Glutamatergic neuron (in vitro differentiated cells): ENCODE results near the gene PRKCE. TPM values are rescaled to one million over a fixed set of nuclear protein-coding genes. Genes with fewer than 3 reads are reported as not detected.

Experiments used
- DNase-seq: peaks from one replicate; pipeline ENCODE4 v3.0.0; 2022
- H3K27ac Mint-ChIP-seq: one replicate; pipeline ENCODE4 v1.8.0; 2020; ENCODE audit warnings: mild to moderate bottlenecking, mixed read lengths, inconsistent platforms; ENCODE audit not compliant: unreplicated experiment
- H3K27me3 Mint-ChIP-seq: one replicate; pipeline ENCODE4 v1.8.0; 2020; ENCODE audit warnings: mild to moderate bottlenecking, moderate library complexity, mixed read lengths, inconsistent platforms; ENCODE audit not compliant: unreplicated experiment
- H3K36me3 Mint-ChIP-seq: one replicate; pipeline ENCODE4 v1.8.0; 2020; ENCODE audit warnings: mild to moderate bottlenecking, mixed read lengths, inconsistent platforms; ENCODE audit not compliant: unreplicated experiment
- H3K4me1 Mint-ChIP-seq: one replicate; pipeline ENCODE4 v1.8.0; 2020; ENCODE audit warnings: mild to moderate bottlenecking, low read depth, mixed read lengths, inconsistent platforms; ENCODE audit not compliant: unreplicated experiment
- H3K4me3 Mint-ChIP-seq: one replicate; pipeline ENCODE4 v1.8.0; 2020; ENCODE audit warnings: mild to moderate bottlenecking, mixed read lengths, inconsistent platforms; ENCODE audit not compliant: unreplicated experiment
- H3K9me3 Mint-ChIP-seq: one replicate; pipeline ENCODE4 v1.8.0; 2020; ENCODE audit warnings: mild to moderate bottlenecking, moderate library complexity, mixed read lengths, inconsistent platforms; ENCODE audit not compliant: unreplicated experiment
- total RNA-seq: library from RNA; stranded (reverse); fragmentation: NEBNext Ultra II Directional; extraction: Animal tissue kit (Norgen Biotek cat#: 25700); gene quantifications from one replicate; pipeline ENCODE4 v1.2.1, GENCODE V29; 2021; ENCODE audit not compliant: unreplicated experiment
- TF ChIP-seq, protein P1 (sequence below): fragments of 200-600 bp; sonication (generic); IDR thresholded peaks from one replicate; pipeline ENCODE4 v1.5.0; 2021; ENCODE audit not compliant: partially characterized antibody, unreplicated experiment

PRKCE gene
- total RNA-seq, 1 donor from 2014 or later, result 74.8 TPM

- no peak for DNase-seq
Measured at GRCh38 chr2:45883603-45884000, 232.1 kb downstream of the PRKCE start.

DNA sequence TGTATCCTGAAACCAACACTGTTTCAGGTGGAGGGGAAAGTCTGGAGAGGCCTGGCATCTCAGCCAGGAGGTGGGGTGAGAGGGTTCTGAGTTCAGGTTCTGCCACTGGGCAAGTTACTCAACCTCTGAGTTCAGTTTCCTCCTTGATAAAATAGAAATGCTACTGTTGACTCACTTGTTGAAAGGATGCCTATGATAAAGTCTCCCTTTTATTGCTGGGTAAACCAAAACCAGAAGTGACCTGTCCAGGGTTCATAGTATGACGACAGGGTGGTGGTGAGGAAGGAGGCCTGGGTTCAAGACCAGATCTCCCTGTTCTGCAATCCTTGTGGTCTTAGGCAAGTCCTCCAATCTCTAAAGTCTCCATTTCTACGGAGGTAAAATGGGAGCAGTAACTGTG is 232.7 kb downstream of the PRKCE start:
- Mint-ChIP-seq H3K4me1 (peaks cover 56% of the 10 kb centered on the region), H3K27me3 (peaks cover 8% of the 10 kb centered on the region), H3K4me3 (no peak overlapping the region), H3K36me3 (peaks cover 5% of the 10 kb centered on the region), H3K27ac (peak overlapping the region; percentile 72), H3K9me3 (peaks cover 9% of the 10 kb centered on the region)
- no peak for DNase-seq
- TF ChIP-seq, protein P1, sequence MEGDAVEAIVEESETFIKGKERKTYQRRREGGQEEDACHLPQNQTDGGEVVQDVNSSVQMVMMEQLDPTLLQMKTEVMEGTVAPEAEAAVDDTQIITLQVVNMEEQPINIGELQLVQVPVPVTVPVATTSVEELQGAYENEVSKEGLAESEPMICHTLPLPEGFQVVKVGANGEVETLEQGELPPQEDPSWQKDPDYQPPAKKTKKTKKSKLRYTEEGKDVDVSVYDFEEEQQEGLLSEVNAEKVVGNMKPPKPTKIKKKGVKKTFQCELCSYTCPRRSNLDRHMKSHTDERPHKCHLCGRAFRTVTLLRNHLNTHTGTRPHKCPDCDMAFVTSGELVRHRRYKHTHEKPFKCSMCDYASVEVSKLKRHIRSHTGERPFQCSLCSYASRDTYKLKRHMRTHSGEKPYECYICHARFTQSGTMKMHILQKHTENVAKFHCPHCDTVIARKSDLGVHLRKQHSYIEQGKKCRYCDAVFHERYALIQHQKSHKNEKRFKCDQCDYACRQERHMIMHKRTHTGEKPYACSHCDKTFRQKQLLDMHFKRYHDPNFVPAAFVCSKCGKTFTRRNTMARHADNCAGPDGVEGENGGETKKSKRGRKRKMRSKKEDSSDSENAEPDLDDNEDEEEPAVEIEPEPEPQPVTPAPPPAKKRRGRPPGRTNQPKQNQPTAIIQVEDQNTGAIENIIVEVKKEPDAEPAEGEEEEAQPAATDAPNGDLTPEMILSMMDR, result no peak

More at GRCh38 chr2:45883603-45884000, 232.1 kb downstream of the PRKCE start:
- Mint-ChIP-seq H3K4me1 (peaks cover 51% of the 10 kb centered on the region), H3K27me3 (peaks cover 7% of the 10 kb centered on the region), H3K27ac (no peak overlapping the region), H3K4me3 (no peak overlapping the region), H3K9me3 (peaks cover 4% of the 10 kb centered on the region), H3K36me3 (peaks cover 5% of the 10 kb centered on the region)
- TF ChIP-seq, protein P1, result no peak

DNA sequence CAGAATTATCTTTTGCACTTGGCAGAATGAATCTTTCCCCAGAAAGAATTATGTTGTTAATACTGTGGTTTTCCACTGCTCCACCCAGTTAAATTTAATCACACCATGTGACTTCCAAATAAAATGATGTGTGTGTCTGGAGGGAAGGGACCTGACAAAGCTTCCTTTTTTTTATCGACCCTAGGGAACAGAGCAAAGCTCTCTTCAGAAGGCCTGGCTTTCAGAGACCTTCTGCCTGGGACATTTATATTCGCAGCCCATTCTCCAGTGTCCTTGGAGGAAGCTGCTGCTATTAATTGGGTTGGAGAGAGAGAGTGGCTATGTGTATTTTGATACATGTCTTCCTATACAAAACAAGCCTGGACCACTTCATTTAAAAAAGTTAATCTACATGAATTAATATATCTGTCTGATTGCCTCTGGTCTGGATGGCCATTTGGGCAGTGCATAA is 233.7 kb downstream of the PRKCE start:
- H3K4me3 Mint-ChIP-seq, result peak overlapping the region; percentile 58
- peaks cover 57% of the 10 kb centered on the region for H3K4me1 Mint-ChIP-seq
- no peak for DNase-seq
- H3K27me3 Mint-ChIP-seq, result peaks cover 4% of the 10 kb centered on the region
- H3K36me3 Mint-ChIP-seq, result no peaks in the 10 kb centered on the region
- peak overlapping the region; percentile 85 for H3K27ac Mint-ChIP-seq
- TF ChIP-seq, protein P1, result no peak
- peaks cover 10% of the 10 kb centered on the region for H3K9me3 Mint-ChIP-seq

GRCh38 chr2:45886171-45886663 is 234.7 kb downstream of the PRKCE start:
- peak overlapping the region; percentile 43 for H3K4me3 Mint-ChIP-seq
- H3K4me1 Mint-ChIP-seq, result peaks cover 62% of the 10 kb centered on the region
- H3K27me3 Mint-ChIP-seq, result peaks cover 4% of the 10 kb centered on the region
- H3K36me3 Mint-ChIP-seq, result no peaks in the 10 kb centered on the region
- TF ChIP-seq, protein P1, result no peak
- peaks cover 14% of the 10 kb centered on the region for H3K9me3 Mint-ChIP-seq
- peak overlapping the region; percentile 50 for H3K27ac Mint-ChIP-seq
- DNase-seq, result no peak

- peaks cover 63% of the 10 kb centered on the region for H3K4me1 Mint-ChIP-seq
Measured at GRCh38 chr2:45888167-45888566, 236.7 kb downstream of the PRKCE start.

More at GRCh38 chr2:45888167-45888566, 236.7 kb downstream of the PRKCE start:
- Mint-ChIP-seq H3K9me3 (peaks cover 14% of the 10 kb centered on the region), H3K27me3 (peaks cover 7% of the 10 kb centered on the region), H3K27ac (peak overlapping the region; percentile 75), H3K4me3 (no peak overlapping the region), H3K36me3 (peaks cover 5% of the 10 kb centered on the region)
- DNase-seq, result no peak
- TF ChIP-seq, protein P1, result no peak
